Measurements from ENCODE around the gene NMNAT3. TPM values are rescaled to one million over a fixed set of nuclear protein-coding genes. Genes with fewer than 3 reads are reported as not detected.
A peak's percentile ranks its signal among the peaks of the same experiment; 100 is the strongest.

The NMNAT3 gene
- total RNA-seq, 4 donors from 2014 or later, result 10.3 to 16.5 (median 12.6) TPM

- Histone ChIP-seq H3K27me3 (no peaks in the 10 kb centered on the region), H3K4me1 (peaks cover 0 to 5% of the 10 kb centered on the region in 2 donors), H3K9me3 (no peaks in the 10 kb centered on the region), H3K27ac (no peak overlapping the region), H3K4me3 (replicated peaks in 1 of 3) (no peak overlapping the region), H3K36me3 (no peaks in the 10 kb centered on the region)
- WGBS, 2 donors, result 95 to 98% methylated on average over 4 of the region's 4 CpGs
- intact Hi-C loops (cut with DNase I), result no loop called here
- TF ChIP-seq CTCF (IDR thresholded peaks at IDR 0.05) (no peak), POLR2A (IDR thresholded peaks at IDR 0.05) (no peak)
- no peak for DNase-seq
These were observed 125.0 kb downstream of the NMNAT3 start for GRCh38 chr3:139552632-139553365.

- no peak for DNase-seq
- WGBS, 2 donors, result 76 to 91% methylated on average over 5 of the region's 5 CpGs
- no peak for TF ChIP-seq POLR2A (IDR thresholded peaks at IDR 0.05)
- no peak for TF ChIP-seq CTCF (IDR thresholded peaks at IDR 0.05)
- Histone ChIP-seq H3K4me3 (replicated peaks in 1 of 3) (no peak overlapping the region), H3K4me1 (peaks cover 0 to 17% of the 10 kb centered on the region in 2 donors), H3K27me3 (no peaks in the 10 kb centered on the region), H3K36me3 (no peaks in the 10 kb centered on the region), H3K27ac (no peak overlapping the region), H3K9me3 (no peaks in the 10 kb centered on the region)
- intact Hi-C loops (cut with DNase I), result no loop called here
These were observed 129.0 kb downstream of the NMNAT3 start for GRCh38 chr3:139548801-139549200.

- Histone ChIP-seq H3K27me3 (no peaks in the 10 kb centered on the region), H3K27ac (no peak overlapping the region), H3K4me1 (peaks cover 0 to 17% of the 10 kb centered on the region in 2 donors), H3K9me3 (no peaks in the 10 kb centered on the region), H3K36me3 (no peaks in the 10 kb centered on the region), H3K4me3 (replicated peaks in 1 of 3) (no peak overlapping the region)
- TF ChIP-seq POLR2A (IDR thresholded peaks at IDR 0.05), result no peak
- peak in 1 of 6 experiments; percentile 8 for TF ChIP-seq CTCF (IDR thresholded peaks at IDR 0.05)
- peak; percentile 42 to 43 for DNase-seq
- intact Hi-C loops (cut with DNase I), result no loop called here
These were observed 130.1 kb downstream of the NMNAT3 start for GRCh38 chr3:139547666-139548065.

GRCh38 chr3:139546772-139547171 is 131.0 kb downstream of the NMNAT3 start:
- H3K4me1 ChIP-seq, result peaks cover 0 to 17% of the 10 kb centered on the region in 2 donors
- 64 to 70% methylated on average over 3 of the region's 3 CpGs for WGBS, 2 donors
- H3K27ac ChIP-seq, result no peak overlapping the region
- TF ChIP-seq POLR2A (IDR thresholded peaks at IDR 0.05) (no peak), CTCF (IDR thresholded peaks at IDR 0.05) (peak in 1 of 6 experiments; percentile 10)
- intact Hi-C loops (cut with DNase I), result no loop called here
- no peak overlapping the region for H3K4me3 ChIP-seq (replicated peaks in 1 of 3)
- H3K27me3 ChIP-seq, result no peaks in the 10 kb centered on the region
- peak; percentile 32 to 39 for DNase-seq
- no peaks in the 10 kb centered on the region for H3K9me3 ChIP-seq
- no peaks in the 10 kb centered on the region for H3K36me3 ChIP-seq

- Histone ChIP-seq H3K36me3 (no peaks in the 10 kb centered on the region), H3K27me3 (no peaks in the 10 kb centered on the region), H3K9me3 (no peaks in the 10 kb centered on the region), H3K27ac (no peak overlapping the region), H3K4me1 (peaks cover 3 to 9% of the 10 kb centered on the region in 2 donors), H3K4me3 (replicated peaks in 1 of 3) (no peak overlapping the region)
- intact Hi-C loops (cut with DNase I), result no loop called here
- TF ChIP-seq POLR2A (IDR thresholded peaks at IDR 0.05), result no peak
- no peak for TF ChIP-seq CTCF (IDR thresholded peaks at IDR 0.05)
- WGBS, 2 donors, result 92% methylated on average over 5 of the region's 5 CpGs
- no peak for DNase-seq
These were observed 136.1 kb downstream of the NMNAT3 start for GRCh38 chr3:139541532-139542288.

Measured in thyroid gland (tissue), 4 donors.